Fibroblast of the aortic adventitia (primary cell): Measurements from ENCODE around the gene RCOR1. TPM values are rescaled to one million over a fixed set of nuclear protein-coding genes. Genes with fewer than 3 reads are reported as not detected.

Experiments
- DNase-seq: peaks from one replicate; pipeline ENCODE4 v3.0.0-alpha.2; 2010; ENCODE audit warnings: low read depth
- H3K4me3 ChIP-seq: 2 replicates; pipeline ENCODE4 v1.5.1; 2011; ENCODE audit warnings: low read depth, mild to moderate bottlenecking, control low read depth, low read length, moderate library complexity
- CTCF ChIP-seq: IDR thresholded peaks from 2 replicates; pipeline ENCODE4 v1.5.1; 2011; ENCODE audit warnings: mild to moderate bottlenecking, low read length, control low read depth, inconsistent platforms; ENCODE audit not compliant: insufficient read depth
- total RNA-seq: library from RNA; depleted of rRNA; stranded (reverse); fragments of >200 nt; gene quantifications from 2 replicates; pipeline ENCODE4 v1.2.3, GENCODE V29; 2012; ENCODE audit warnings: low replicate concordance

The RCOR1 gene
- total RNA-seq, 1 donor = 12.5 TPM

DNA sequence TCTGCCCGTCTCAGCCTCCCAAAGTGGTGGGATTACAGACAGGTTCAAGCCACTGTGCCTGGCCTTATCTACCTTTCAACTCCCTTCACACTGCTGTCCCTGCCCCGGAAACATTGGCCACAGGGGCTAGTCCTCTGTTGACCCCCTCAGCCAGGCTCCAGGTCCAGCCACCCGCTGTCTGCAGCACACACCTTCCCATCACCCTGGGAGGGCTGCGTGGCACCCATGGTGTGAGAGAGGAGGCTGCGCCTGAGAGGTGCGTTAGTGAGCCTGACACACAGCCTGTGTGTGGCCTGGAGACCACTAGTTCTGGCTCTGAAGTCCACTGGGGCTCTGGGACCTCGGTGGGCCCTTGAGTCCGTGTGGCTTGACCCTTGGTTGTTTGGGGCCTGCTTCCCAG lies 156.4 kb downstream of the RCOR1 start:
- no peak overlapping the region for H3K4me3 ChIP-seq
- no peak for TF ChIP-seq CTCF
- no peak for DNase-seq

DNA sequence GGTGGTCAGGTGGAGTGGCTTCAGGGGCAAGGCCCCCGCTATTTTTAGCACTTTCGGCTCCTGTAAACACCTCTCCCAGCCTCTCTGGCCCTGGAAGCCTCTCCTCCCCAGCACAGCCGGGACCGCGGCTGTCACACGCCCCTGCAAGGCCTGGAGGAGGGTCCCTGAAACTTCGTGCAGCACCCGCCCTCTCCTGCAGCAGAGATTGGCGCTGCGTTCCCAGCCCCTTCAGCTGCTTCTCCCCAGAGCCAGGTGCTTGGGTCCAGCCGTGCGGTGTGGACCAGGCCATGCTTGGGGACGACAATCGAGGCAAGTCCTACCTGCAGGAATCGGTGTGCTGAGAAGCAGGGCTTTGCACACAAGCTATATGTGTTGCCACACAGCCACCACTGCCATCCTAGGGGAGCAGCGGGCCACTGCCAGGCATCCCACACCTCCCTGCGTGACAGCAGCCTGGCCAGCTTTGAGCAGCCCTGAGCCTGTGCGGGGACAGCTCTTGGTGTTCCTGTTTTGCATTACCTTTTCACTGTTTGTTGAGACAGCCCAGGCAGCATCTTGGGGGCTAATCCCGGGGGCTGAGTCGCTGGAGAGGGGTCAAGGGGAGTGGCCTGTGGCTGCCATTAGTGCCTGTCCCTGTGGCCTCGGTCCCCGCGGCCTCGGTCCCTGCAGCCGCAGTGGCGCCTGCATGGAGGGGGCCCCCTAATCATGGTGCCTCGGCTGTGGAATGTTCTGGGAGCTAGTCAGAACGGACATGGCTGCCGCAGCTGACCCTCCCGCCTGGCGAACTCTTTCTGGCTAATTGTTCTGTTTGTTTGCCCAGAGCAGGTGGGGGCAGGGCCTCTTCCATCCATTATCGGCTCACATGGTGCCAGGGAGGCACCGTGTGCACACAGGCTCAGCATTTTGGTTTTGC lies 157.2 kb downstream of the RCOR1 start:
- no peak overlapping the region for H3K4me3 ChIP-seq
- no peak for TF ChIP-seq CTCF
- DNase-seq = no peak

DNA sequence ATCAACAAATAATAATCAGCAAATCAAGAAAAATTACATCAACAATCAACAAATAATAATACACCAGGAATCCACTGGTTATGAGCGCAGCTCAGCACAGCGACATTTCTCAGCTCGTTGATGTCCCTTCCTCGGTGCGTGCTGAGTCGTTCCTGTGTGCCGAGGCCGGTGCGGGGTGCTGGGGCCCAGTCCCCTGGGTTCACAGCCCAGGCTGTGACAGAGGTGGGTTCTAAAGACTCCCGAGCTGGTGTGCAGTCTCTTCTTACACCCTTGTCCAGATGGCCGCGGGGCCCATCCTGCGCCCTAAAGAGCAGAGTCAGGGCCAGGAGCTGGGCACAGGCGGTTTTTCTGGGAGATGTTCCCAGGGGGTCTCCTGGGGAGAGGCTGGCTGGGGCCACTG lies 157.9 kb downstream of the RCOR1 start:
- no peak for DNase-seq
- H3K4me3 ChIP-seq = no peak overlapping the region
- no peak for TF ChIP-seq CTCF

DNA sequence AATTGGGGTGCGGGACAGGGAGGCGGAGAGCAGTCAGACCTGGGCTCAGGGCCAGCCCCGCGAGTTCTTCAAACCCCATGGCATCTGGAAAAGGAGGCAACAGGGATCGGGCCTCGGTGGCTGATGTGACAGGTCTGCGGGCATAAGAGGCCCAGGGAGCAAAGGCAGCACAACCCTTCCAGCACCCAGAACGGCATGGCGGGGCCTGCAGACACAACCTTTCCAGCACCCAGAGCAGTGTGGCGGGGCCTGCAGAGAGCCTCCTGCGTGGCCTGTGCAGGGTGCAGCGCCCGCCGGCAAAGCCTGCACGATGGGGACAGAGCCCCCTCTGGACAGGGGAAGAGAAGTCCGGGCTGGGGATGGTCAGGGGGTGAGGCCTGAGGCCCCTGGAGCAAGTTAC lies 158.6 kb downstream of the RCOR1 start:
- DNase-seq = no peak
- no peak for TF ChIP-seq CTCF
- no peak overlapping the region for H3K4me3 ChIP-seq

DNA sequence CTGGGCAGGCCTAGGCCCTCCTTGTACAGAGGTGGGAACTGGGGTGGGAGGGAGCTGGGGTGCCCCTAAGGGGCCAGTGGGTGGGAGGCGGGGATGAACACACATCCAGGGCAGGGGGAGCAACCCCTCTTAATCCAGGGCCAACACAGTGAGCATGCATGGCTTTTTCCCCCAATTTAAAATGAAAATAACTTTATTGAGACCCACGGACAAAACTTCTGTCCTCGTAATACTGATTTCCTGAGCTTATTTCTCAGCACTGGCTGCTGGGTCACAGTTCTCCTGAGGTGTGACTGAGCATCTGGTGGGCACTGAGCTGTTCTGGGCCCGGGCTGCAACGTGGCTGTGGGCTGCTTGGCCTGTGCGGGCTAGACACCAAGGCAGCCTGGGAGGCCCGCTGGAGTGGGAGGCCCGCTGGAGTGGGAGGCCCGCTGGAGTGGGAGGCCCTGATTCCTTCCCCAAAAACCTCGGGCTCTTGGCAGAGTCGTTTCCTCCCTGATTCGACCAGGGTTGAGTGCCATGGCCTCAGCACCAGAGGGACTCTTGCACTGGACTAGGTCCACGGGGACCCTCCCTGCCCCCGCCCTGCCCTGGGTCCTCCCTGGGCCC lies 159.9 kb downstream of the RCOR1 start:
- H3K4me3 ChIP-seq = no peak overlapping the region
- TF ChIP-seq CTCF = no peak
- DNase-seq = no peak

DNA sequence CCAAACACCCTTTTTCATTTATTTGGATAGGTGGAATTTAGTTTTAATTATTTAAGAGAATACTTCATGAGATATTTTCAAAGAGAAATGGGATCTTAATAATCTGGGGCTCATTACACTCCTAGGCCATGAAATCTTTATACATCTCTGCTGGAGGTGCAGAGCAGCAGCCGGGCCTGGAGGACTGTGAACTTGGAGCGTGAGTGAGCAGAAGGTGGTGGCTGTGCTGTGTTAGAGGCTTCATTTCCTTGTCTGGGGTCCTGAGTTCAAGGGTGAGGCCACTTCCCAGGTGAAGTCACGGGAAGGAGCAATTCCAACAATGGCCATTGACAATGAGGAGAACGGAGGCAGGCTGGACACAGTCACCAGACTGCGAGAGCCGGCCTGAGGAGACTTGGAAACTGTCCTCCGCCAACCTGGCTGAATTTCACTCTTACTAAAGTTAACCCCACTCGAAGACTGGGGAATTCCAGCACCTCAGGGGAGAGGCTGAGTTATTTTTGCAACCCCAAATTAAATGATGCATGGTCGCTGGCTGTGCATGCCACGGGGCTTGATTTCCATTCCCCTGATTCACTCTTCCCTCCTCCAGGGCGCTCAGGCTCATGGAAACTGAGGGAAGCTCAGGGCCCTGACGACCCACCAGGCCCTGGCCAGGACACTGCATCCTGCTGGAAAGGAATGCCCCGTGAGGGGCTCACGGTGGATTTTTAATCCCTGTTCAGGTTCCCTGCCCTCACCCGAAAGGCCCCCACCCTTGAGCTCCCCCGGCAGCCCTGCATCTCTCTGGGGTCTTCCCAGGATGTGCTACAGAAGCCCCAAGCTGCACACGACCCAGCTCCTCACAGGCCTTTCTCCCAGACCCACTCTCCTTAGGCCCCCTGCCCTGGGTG lies 162.2 kb downstream of the RCOR1 start:
- DNase-seq = no peak
- no peak overlapping the region for H3K4me3 ChIP-seq
- TF ChIP-seq CTCF = no peak
